GM19395 (cell line): ENCODE measurements around the gene KCTD1.

Experiments
- ATAC-seq: cut with Tn5 transposase; IDR thresholded peaks from one replicate; pipeline ENCODE4 v1.9.1; 2021; ENCODE audit warnings: mild to moderate bottlenecking, moderate library complexity; ENCODE audit not compliant: unreplicated experiment

KCTD1 gene

GRCh38 chr18:26482569-26482968, 65.8 kb downstream of the KCTD1 start:
- no peak for ATAC-seq

- no peak for ATAC-seq
Observed at GRCh38 chr18:26480897-26481795, 67.2 kb downstream of the KCTD1 start.

- ATAC-seq, result no peak
Observed at GRCh38 chr18:26479681-26480079, 68.7 kb downstream of the KCTD1 start.

GRCh38 chr18:26479065-26479680, 69.2 kb downstream of the KCTD1 start:
- no peak for ATAC-seq

- no peak for ATAC-seq
Observed at GRCh38 chr18:26477828-26478466, 70.4 kb downstream of the KCTD1 start.

GRCh38 chr18:26476697-26477096, 71.7 kb downstream of the KCTD1 start:
- ATAC-seq, result no peak

GRCh38 chr18:26474542-26474941, 73.8 kb downstream of the KCTD1 start:
- no peak for ATAC-seq

- no peak for ATAC-seq
Observed at GRCh38 chr18:26473672-26474071, 74.7 kb downstream of the KCTD1 start.

- no peak for ATAC-seq
Observed at GRCh38 chr18:26471826-26472225, 76.5 kb downstream of the KCTD1 start.

- no peak for ATAC-seq
Observed at GRCh38 chr18:26471027-26471426, 77.3 kb downstream of the KCTD1 start.

- peak; percentile 84 for ATAC-seq
Observed at GRCh38 chr18:26470011-26470637, 78.2 kb downstream of the KCTD1 start.

GRCh38 chr18:26468931-26469340, 79.4 kb downstream of the KCTD1 start:
- peak; percentile 63 for ATAC-seq

- ATAC-seq, result no peak
Observed at GRCh38 chr18:26466026-26466425, 82.3 kb downstream of the KCTD1 start.

- no peak for ATAC-seq
Observed at GRCh38 chr18:26465431-26465830, 82.9 kb downstream of the KCTD1 start.

- ATAC-seq, result no peak
Observed at GRCh38 chr18:26464128-26465011, 84.0 kb downstream of the KCTD1 start.

GRCh38 chr18:26462355-26462754, 86.0 kb downstream of the KCTD1 start:
- ATAC-seq, result no peak

GRCh38 chr18:26461405-26461804, 86.9 kb downstream of the KCTD1 start:
- ATAC-seq, result no peak

GRCh38 chr18:26460449-26461091, 87.8 kb downstream of the KCTD1 start:
- peak; percentile 81 for ATAC-seq

- no peak for ATAC-seq
Observed at GRCh38 chr18:26459884-26460283, 88.5 kb downstream of the KCTD1 start.

GRCh38 chr18:26459340-26459739, 89.0 kb downstream of the KCTD1 start:
- no peak for ATAC-seq
